DND-41 (cell line): ENCODE data around the gene UBAC1.
"Not testable (repeated sequence)": the region's sequence is repeated elsewhere in the genome, so short reads cannot be mapped to it uniquely, and the experiment has no call there.

Experiments used
- ATAC-seq: fragments of 200-7000 bp; cut with Tn5 transposase; 3 replicates; pipeline ENCODE4 v1.9.1; 2021; ENCODE audit warnings: low read depth; ENCODE audit not compliant: insufficient read depth
- DNase-seq: peaks from one replicate; pipeline ENCODE4 v3.0.0-alpha.2; 2020
- H2AFZ ChIP-seq: 2 replicates; pipeline ENCODE4 v1.6.0; 2012; ENCODE audit warnings: low read depth, low read length
- H3K27ac ChIP-seq: 2 replicates; pipeline ENCODE4 v1.5.1; 2012; ENCODE audit warnings: low read length, inconsistent platforms
- H3K27me3 ChIP-seq: fragments of 200-600 bp; sonication (generic); 2 replicates; pipeline ENCODE4 v1.6.0; 2012; ENCODE audit warnings: low read length, mild to moderate bottlenecking, inconsistent platforms; ENCODE audit not compliant: insufficient read depth, poor library complexity
- H3K36me3 ChIP-seq: 2 replicates; pipeline ENCODE4 v1.5.1; 2012; ENCODE audit warnings: low read length, inconsistent platforms; ENCODE audit not compliant: insufficient read depth
- H3K4me1 ChIP-seq: 2 replicates; pipeline ENCODE4 v1.5.1; 2012; ENCODE audit warnings: mild to moderate bottlenecking, low read length; ENCODE audit not compliant: insufficient read depth
- H3K4me2 ChIP-seq: 2 replicates; pipeline ENCODE4 v1.6.0; 2012; ENCODE audit warnings: mild to moderate bottlenecking, moderate library complexity, low read length, inconsistent platforms; ENCODE audit not compliant: insufficient read depth
- H3K4me3 ChIP-seq, 2 experiments: fragments of 200-600 bp in 1 of 2; shearing (Covaris generic) in 1 of 2; 2 replicates each; pipeline ENCODE4 v1.5.1; 2012 to 2016; ENCODE audit warnings: inconsistent platforms in 2 of 2, low read length in 2 of 2, mild to moderate bottlenecking in 2 of 2, low read depth in 1 of 2, moderate library complexity in 1 of 2
- H3K79me2 ChIP-seq: 2 replicates; pipeline ENCODE4 v1.6.0; 2012; ENCODE audit warnings: low read length, inconsistent platforms; ENCODE audit not compliant: insufficient read depth
- H3K9ac ChIP-seq: 2 replicates; pipeline ENCODE4 v1.6.0; 2012; ENCODE audit warnings: low read depth, mild to moderate bottlenecking, inconsistent platforms, low read length, moderate library complexity
- H3K9me3 ChIP-seq: 2 replicates; pipeline ENCODE4 v1.5.1; 2012; ENCODE audit warnings: low read length, moderate library complexity, mild to moderate bottlenecking, inconsistent platforms; ENCODE audit not compliant: insufficient read depth, severe bottlenecking
- H4K20me1 ChIP-seq: 2 replicates; pipeline ENCODE4 v1.6.0; 2012; ENCODE audit warnings: low read length; ENCODE audit not compliant: insufficient read depth
- EZH2 ChIP-seq: IDR thresholded peaks from 3 replicates; pipeline ENCODE4 v1.6.1; 2012; ENCODE audit warnings: borderline replicate concordance, low read depth, mild to moderate bottlenecking, moderate library complexity, low read length, inconsistent platforms; ENCODE audit not compliant: severe bottlenecking
- TF ChIP-seq, protein P1 (sequence below): IDR thresholded peaks from 2 replicates; pipeline ENCODE4 v1.5.1; 2012; ENCODE audit warnings: borderline replicate concordance, low read length, moderate library complexity, mild to moderate bottlenecking; ENCODE audit not compliant: poor library complexity, severe bottlenecking; ENCODE audit errors: extremely low read depth

UBAC1 gene

DNA sequence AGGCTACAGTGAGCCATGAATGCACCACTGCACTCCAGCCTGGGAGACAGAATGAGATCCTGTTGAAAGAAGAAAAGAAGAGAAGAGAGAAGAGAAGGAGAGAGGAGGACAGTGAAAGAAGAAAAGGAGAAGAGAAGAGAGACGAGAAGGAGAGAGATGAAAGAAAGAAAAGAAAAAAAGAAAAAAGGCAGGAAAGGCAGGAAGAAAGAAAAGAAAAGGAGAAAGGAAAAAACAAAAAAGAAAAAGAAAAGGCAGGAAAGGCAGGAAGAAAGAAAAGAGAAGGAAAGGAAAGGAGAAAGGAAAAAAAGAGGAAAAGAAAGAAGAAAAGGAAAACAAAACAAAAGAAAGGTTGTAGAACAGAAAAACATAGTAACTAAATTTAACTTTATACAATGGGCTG is 68.1 kb downstream of the UBAC1 start:
- Histone ChIP-seq H3K9me3 (no peaks in the 10 kb centered on the region), H4K20me1 (peaks cover 90% of the 10 kb centered on the region), H3K4me2 (no peak overlapping the region), H3K36me3 (no peaks in the 10 kb centered on the region), H3K27me3 (no peaks in the 10 kb centered on the region), H3K27ac (no peak overlapping the region), H3K9ac (no peak overlapping the region), H3K4me3 (no peak overlapping the region), H3K4me1 (peaks cover 28% of the 10 kb centered on the region), H3K79me2 (peaks cover 99% of the 10 kb centered on the region), H2AFZ (no peak overlapping the region)
- no peak for ATAC-seq
- DNase-seq, result no peak
- TF ChIP-seq, protein P1, sequence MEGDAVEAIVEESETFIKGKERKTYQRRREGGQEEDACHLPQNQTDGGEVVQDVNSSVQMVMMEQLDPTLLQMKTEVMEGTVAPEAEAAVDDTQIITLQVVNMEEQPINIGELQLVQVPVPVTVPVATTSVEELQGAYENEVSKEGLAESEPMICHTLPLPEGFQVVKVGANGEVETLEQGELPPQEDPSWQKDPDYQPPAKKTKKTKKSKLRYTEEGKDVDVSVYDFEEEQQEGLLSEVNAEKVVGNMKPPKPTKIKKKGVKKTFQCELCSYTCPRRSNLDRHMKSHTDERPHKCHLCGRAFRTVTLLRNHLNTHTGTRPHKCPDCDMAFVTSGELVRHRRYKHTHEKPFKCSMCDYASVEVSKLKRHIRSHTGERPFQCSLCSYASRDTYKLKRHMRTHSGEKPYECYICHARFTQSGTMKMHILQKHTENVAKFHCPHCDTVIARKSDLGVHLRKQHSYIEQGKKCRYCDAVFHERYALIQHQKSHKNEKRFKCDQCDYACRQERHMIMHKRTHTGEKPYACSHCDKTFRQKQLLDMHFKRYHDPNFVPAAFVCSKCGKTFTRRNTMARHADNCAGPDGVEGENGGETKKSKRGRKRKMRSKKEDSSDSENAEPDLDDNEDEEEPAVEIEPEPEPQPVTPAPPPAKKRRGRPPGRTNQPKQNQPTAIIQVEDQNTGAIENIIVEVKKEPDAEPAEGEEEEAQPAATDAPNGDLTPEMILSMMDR, result no peak
- no peak for TF ChIP-seq EZH2

GRCh38 chr9:135892327-135892726 is 68.8 kb downstream of the UBAC1 start:
- H3K36me3 ChIP-seq, H3K9ac ChIP-seq, H3K9me3 ChIP-seq, H3K27ac ChIP-seq, ATAC-seq, DNase-seq, H3K4me3 ChIP-seq, H3K27me3 ChIP-seq, H3K4me2 ChIP-seq, H2AFZ ChIP-seq: not testable (repeated sequence)
- Histone ChIP-seq H4K20me1 (peaks cover 91% of the 10 kb centered on the region), H3K4me1 (peaks cover 36% of the 10 kb centered on the region), H3K79me2 (peaks cover 96% of the 10 kb centered on the region)

DNA sequence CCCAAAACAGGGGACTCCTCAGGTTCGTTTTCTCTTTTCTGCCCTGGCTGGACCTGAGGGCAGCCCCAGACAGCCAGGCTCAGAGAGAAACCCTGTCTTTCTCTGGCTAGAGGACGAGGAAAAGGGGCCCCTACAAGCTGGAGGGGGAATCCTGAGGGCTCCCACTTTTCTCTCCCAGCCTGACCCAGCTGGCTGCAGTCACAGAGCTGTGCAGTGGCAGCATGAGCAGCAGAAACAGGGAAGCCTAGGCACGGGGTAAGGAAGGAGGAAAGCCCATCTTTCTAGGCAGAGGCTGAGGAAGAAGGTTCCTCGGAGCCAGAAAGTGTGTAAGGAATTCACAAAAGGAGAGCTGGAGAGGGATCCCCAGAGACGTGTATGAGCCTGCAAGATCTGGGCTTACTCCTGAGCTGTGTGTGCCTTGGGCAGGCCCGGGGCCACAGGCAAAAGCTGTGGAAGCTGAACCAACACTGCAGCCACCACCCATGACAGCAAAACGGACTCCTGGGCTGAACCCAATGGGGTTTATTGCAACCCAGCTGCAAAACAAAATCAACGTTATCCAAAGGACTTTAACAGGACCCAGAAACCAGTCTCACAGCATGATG is 70.0 kb downstream of the UBAC1 start:
- Histone ChIP-seq H3K4me3 (no peak overlapping the region), H2AFZ (no peak overlapping the region), H3K27ac (0 out of 2 replicates have a peak overlapping the region, but pooled peaks have one; percentile 18), H3K9me3 (no peaks in the 10 kb centered on the region), H3K4me2 (no peak overlapping the region), H3K27me3 (no peaks in the 10 kb centered on the region), H3K4me1 (peaks cover 48% of the 10 kb centered on the region), H4K20me1 (peaks cover 94% of the 10 kb centered on the region), H3K79me2 (peaks cover 94% of the 10 kb centered on the region), H3K9ac (no peak overlapping the region), H3K36me3 (no peaks in the 10 kb centered on the region; the same call in 1 of the 2 replicates)
- DNase-seq (no peak), ATAC-seq (no peak)
- TF ChIP-seq EZH2, result no peak

DNA sequence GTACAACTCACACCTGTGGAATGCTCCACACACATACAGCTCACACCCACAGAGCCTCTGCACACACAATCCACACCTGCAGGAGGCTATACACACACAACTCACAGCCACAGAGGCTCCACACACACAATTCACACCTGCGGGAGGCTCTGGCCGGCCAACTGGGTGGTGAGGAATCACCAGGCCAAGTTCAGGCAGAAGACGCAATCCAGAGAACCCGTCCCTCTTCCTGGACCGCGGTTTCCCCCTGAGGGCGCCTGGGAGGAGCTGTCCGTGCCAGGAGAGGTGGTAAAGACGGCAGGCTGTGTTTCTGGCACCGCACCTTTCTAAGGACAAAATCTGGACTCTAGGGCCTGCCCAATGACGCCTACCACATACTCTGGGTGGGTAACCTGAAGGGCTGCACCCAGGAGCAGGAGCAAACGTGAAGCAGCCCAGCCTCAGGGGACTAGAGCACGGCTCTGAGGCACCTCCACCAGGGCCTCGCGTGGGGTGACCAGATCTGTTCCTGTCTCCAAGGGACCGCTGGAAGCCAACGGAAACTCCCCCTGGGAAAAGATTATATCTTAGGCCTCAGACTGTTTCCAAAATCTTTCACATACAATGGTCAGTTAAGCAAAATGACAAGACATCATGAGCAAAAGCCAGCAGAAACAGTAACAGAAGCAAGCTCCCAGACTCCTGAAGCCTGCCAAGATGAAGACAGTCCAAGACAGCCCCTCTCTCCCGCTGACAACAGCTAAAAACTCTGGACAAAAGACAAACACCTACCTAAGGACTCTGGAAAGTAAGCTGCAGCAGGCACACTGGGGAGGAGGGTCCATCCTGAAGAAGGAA is 70.8 kb downstream of the UBAC1 start:
- DNase-seq (no peak), ATAC-seq (no peak)
- Histone ChIP-seq H3K4me3 (no peak overlapping the region), H3K36me3 (no peaks in the 10 kb centered on the region; the same call in 1 of the 2 replicates), H3K9ac (no peak overlapping the region), H3K79me2 (peaks cover 94% of the 10 kb centered on the region), H4K20me1 (peaks cover 98% of the 10 kb centered on the region), H3K4me2 (no peak overlapping the region), H2AFZ (no peak overlapping the region), H3K27me3 (no peaks in the 10 kb centered on the region), H3K27ac (no peak overlapping the region), H3K9me3 (no peaks in the 10 kb centered on the region), H3K4me1 (peaks cover 50% of the 10 kb centered on the region)
- no peak for TF ChIP-seq EZH2
- TF ChIP-seq, protein P1, result no peak
